Neural cell (in vitro differentiated cells): Measurements from ENCODE around the gene MYO1G. TPM values are rescaled to one million over a fixed set of nuclear protein-coding genes. Genes with fewer than 3 reads are reported as not detected.

ENCODE experiments used
- H2AFZ ChIP-seq: fragments of 200-600, 300-800 bp; sonication (generic), shearing (Covaris generic); 2 replicates; pipeline ENCODE4 v1.6.0; 2014; ENCODE audit warnings: low read depth, mild to moderate bottlenecking, antibody characterized with exemption, low read length, moderate library complexity
- H3F3A ChIP-seq: fragments of 200-600 bp; shearing (Covaris generic); 2 replicates; pipeline ENCODE4 v1.6.1; 2016; ENCODE audit warnings: mild to moderate bottlenecking, moderate library complexity, mixed read lengths, antibody characterized with exemption, low read length; ENCODE audit not compliant: insufficient read depth, poor library complexity, severe bottlenecking
- H3K27ac ChIP-seq: fragments of 200-600, 300-800 bp; sonication (generic), shearing (Covaris generic); 2 replicates; pipeline ENCODE4 v1.5.1; 2014; ENCODE audit warnings: mild to moderate bottlenecking, low read length, moderate library complexity
- H3K27me3 ChIP-seq: fragments of 300-800, 200-600 bp; sonication (generic), shearing (Covaris generic); 2 replicates; pipeline ENCODE4 v1.6.0; 2014; ENCODE audit warnings: mild to moderate bottlenecking, low read depth, low read length, moderate library complexity; ENCODE audit not compliant: insufficient read depth
- H3K36me3 ChIP-seq: fragments of 300-800, 200-600 bp; sonication (generic), shearing (Covaris generic); 2 replicates; pipeline ENCODE4 v1.5.1; 2014; ENCODE audit warnings: mild to moderate bottlenecking, antibody characterized with exemption, low read length, moderate library complexity; ENCODE audit not compliant: insufficient read depth
- H3K4me2 ChIP-seq: fragments of 300-800, 200-600 bp; sonication (generic), shearing (Covaris generic); 2 replicates; pipeline ENCODE4 v1.6.0; 2014; ENCODE audit warnings: mild to moderate bottlenecking, low read length
- H3K4me3 ChIP-seq: fragments of 300-800, 200-600 bp; sonication (generic), shearing (Covaris generic); 2 replicates; pipeline ENCODE4 v1.5.1; 2014; ENCODE audit warnings: mild to moderate bottlenecking, low read length, moderate library complexity
- H3K79me2 ChIP-seq: fragments of 200-600 bp; shearing (Covaris generic); replicated peaks from 2 replicates; pipeline ENCODE4 v1.6.0; 2014; ENCODE audit warnings: mild to moderate bottlenecking, low read length, moderate library complexity; ENCODE audit not compliant: insufficient read depth
- H3K9ac ChIP-seq: fragments of 300-800, 200-600 bp; sonication (generic), shearing (Covaris generic); 2 replicates; pipeline ENCODE4 v1.6.1; 2016; ENCODE audit warnings: mild to moderate bottlenecking, low read length, mixed read lengths
- H3K9me2 ChIP-seq: fragments of 200-600 bp; shearing (Covaris generic); 2 replicates; pipeline ENCODE4 v1.6.1; 2016; ENCODE audit warnings: mild to moderate bottlenecking, low read length, mixed read lengths; ENCODE audit not compliant: insufficient read depth
- H3K9me3 ChIP-seq: fragments of 200-600, 300-800 bp; sonication (generic), shearing (Covaris generic); 2 replicates; pipeline ENCODE4 v1.6.1; 2016; ENCODE audit warnings: mild to moderate bottlenecking, mixed run types, low read length, moderate library complexity, mixed read lengths
- H4K20me1 ChIP-seq: fragments of 200-600 bp; shearing (Covaris generic); 2 replicates; pipeline ENCODE4 v1.6.1; 2016; ENCODE audit warnings: mild to moderate bottlenecking, mixed run types; ENCODE audit not compliant: insufficient read depth
- CTCF ChIP-seq: fragments of 450-650 bp; IDR thresholded peaks from 2 replicates; pipeline ENCODE4 v1.5.1; 2014; ENCODE audit warnings: antibody characterized with exemption, mild to moderate bottlenecking, moderate library complexity; ENCODE audit not compliant: poor library complexity, severe bottlenecking
- EP300 ChIP-seq: fragments of 450-650 bp; conservative IDR thresholded peaks from 2 replicates; pipeline ENCODE4 v1.6.1; 2014; ENCODE audit warnings: antibody characterized with exemption, mild to moderate bottlenecking, moderate library complexity; ENCODE audit not compliant: poor library complexity, severe bottlenecking
- EZH2 ChIP-seq: fragments of 200-600, 300-800 bp; shearing (Covaris generic), sonication (generic); IDR thresholded peaks from 2 replicates; pipeline ENCODE4 v1.6.1; 2014; ENCODE audit warnings: antibody characterized with exemption, low read length, borderline replicate concordance, mild to moderate bottlenecking; ENCODE audit not compliant: insufficient read depth, poor library complexity, severe bottlenecking
- MXI1 ChIP-seq: fragments of 450-650 bp; conservative IDR thresholded peaks from 2 replicates; pipeline ENCODE4 v1.6.1; 2014; ENCODE audit warnings: antibody characterized with exemption, mild to moderate bottlenecking; ENCODE audit not compliant: poor library complexity, severe bottlenecking
- POLR2AphosphoS5 ChIP-seq: IDR thresholded peaks from 2 replicates; pipeline ENCODE4 v1.6.1; 2012
- RAD21 ChIP-seq: fragments of 450-650 bp; conservative IDR thresholded peaks from 2 replicates; pipeline ENCODE4 v1.6.1; 2014; ENCODE audit warnings: antibody characterized with exemption, mild to moderate bottlenecking, moderate library complexity
- REST ChIP-seq: IDR thresholded peaks from 2 replicates; pipeline ENCODE4 v1.6.1; 2012; ENCODE audit warnings: borderline replicate concordance
- SMC3 ChIP-seq: fragments of 450-650 bp; conservative IDR thresholded peaks from 2 replicates; pipeline ENCODE4 v1.6.1; 2014; ENCODE audit warnings: antibody characterized with exemption, mild to moderate bottlenecking, moderate library complexity; ENCODE audit not compliant: poor library complexity
- TAF1 ChIP-seq: IDR thresholded peaks from 2 replicates; pipeline ENCODE4 v1.6.1; 2012; ENCODE audit warnings: low read depth
- polyA plus RNA-seq: library from polyadenylated mRNA; depleted of rRNA; stranded (reverse); fragments of >200 nt; gene quantifications from 2 replicates; pipeline ENCODE4 v1.2.3, GENCODE V29; 2014

The MYO1G gene
- polyA plus RNA-seq, 1 donor from 2014 or later = 0.38 TPM

GRCh38 chr7:45007571-45008328, 28.9 kb upstream of the MYO1G start:
- no peaks in the 10 kb centered on the region for H3K9me2 ChIP-seq
- no peak overlapping the region for H3K27ac ChIP-seq
- no peak overlapping the region for H2AFZ ChIP-seq
- H3K4me3 ChIP-seq = no peak overlapping the region
- H3K9ac ChIP-seq = no peak overlapping the region
- no peaks in the 10 kb centered on the region for H3F3A ChIP-seq
- TF ChIP-seq EZH2 (no peak), REST (no peak), MXI1 (no peak), POLR2AphosphoS5 (no peak), CTCF (no peak), SMC3 (no peak), EP300 (no peak), RAD21 (no peak), TAF1 (no peak)
- no peaks in the 10 kb centered on the region for H3K27me3 ChIP-seq
- peaks cover 6% of the 10 kb centered on the region for H3K79me2 ChIP-seq
- no peaks in the 10 kb centered on the region for H4K20me1 ChIP-seq
- H3K9me3 ChIP-seq = no peaks in the 10 kb centered on the region
- no peak overlapping the region for H3K4me2 ChIP-seq
- no peaks in the 10 kb centered on the region for H3K36me3 ChIP-seq

- Histone ChIP-seq H3K4me3 (no peak overlapping the region), H3F3A (no peaks in the 10 kb centered on the region), H3K27me3 (no peaks in the 10 kb centered on the region), H3K9ac (no peak overlapping the region), H2AFZ (no peak overlapping the region), H3K9me2 (no peaks in the 10 kb centered on the region), H3K27ac (no peak overlapping the region), H3K9me3 (no peaks in the 10 kb centered on the region), H3K4me2 (no peak overlapping the region), H4K20me1 (no peaks in the 10 kb centered on the region), H3K36me3 (no peaks in the 10 kb centered on the region), H3K79me2 (peaks cover 12% of the 10 kb centered on the region)
- no peak for TF ChIP-seq POLR2AphosphoS5
- TF ChIP-seq MXI1 = no peak
- TF ChIP-seq EP300 = no peak
- TF ChIP-seq EZH2 = no peak
- no peak for TF ChIP-seq TAF1
- TF ChIP-seq SMC3 = no peak
- TF ChIP-seq CTCF = no peak
- no peak for TF ChIP-seq REST
- no peak for TF ChIP-seq RAD21
Measured at GRCh38 chr7:45007106-45007505, 28.3 kb upstream of the MYO1G start.
